Tibial nerve (tissue), 4 donors: ENCODE results near the gene SGK1. TPM values are rescaled to one million over a fixed set of nuclear protein-coding genes. Genes with fewer than 3 reads are reported as not detected.

Experiments used
- DNase-seq, 2 donors: peaks; one replicate each; pipeline ENCODE4 v3.0.0-alpha.2; 2019; ENCODE audit warnings: low spot score in 2 of 2
- H3K27ac ChIP-seq, 4 donors: fragments of 200-600 bp; sonication (generic) in 3 of 4; one replicate each; pipeline ENCODE4 v1.5.1; 2017 to 2019; ENCODE audit warnings: mild to moderate bottlenecking in 1 of 4
- H3K27me3 ChIP-seq, 2 donors: fragments of 200-600 bp; sonication (generic) in 1 of 2; one replicate each; pipeline versions ENCODE4 v1.5.1 to v1.6.0; 2017 to 2019
- H3K36me3 ChIP-seq, 3 donors: fragments of 200-600 bp; sonication (generic); one replicate each; pipeline ENCODE4 v1.5.1; 2018 to 2019
- H3K4me1 ChIP-seq, 4 donors: fragments of 200-600 bp; sonication (generic) in 3 of 4; one replicate each; pipeline ENCODE4 v1.5.1; 2017 to 2019
- H3K4me3 ChIP-seq, 4 donors: fragments of 200-600 bp; sonication (generic) in 3 of 4; one replicate each; pipeline ENCODE4 v1.5.1; 2017 to 2019; ENCODE audit warnings: mild to moderate bottlenecking in 1 of 4, moderate library complexity in 1 of 4
- H3K9me3 ChIP-seq, 4 donors: fragments of 200-600 bp; sonication (generic) in 3 of 4; one replicate each; pipeline ENCODE4 v1.5.1; 2017 to 2019
- EP300 ChIP-seq, 2 donors: sonication (generic); formaldehyde crosslinking; IDR thresholded peaks; one replicate each; pipeline ENCODE4 v1.6.1; 2017; ENCODE audit warnings: antibody characterized with exemption in 2 of 2, mild to moderate bottlenecking in 1 of 2
- POLR2A ChIP-seq, 2 donors: fragments of 450-650 bp; IDR thresholded peaks; one replicate each; pipeline ENCODE4 v1.6.1; 2017; ENCODE audit warnings: antibody characterized with exemption in 2 of 2, mild to moderate bottlenecking in 2 of 2, moderate library complexity in 2 of 2
- WGBS, 2 donors: methylation state at CpG; one replicate each; pipeline ENCODE4 v1.1.5; 2018; 5-methylcytosine and 5-hydroxymethylcytosine counted together
- total RNA-seq, 4 donors: library from RNA; depleted of rRNA; stranded (reverse); fragments of >200 nt; gene quantifications; one replicate each; pipeline ENCODE4 v1.1.0, GENCODE V29; 2016
- TF ChIP-seq, protein P1 (sequence below), 5 experiments: fragments of 200-600 bp in 3 of 5; fragments of 450-650 bp in 2 of 5; sonication (generic) in 3 of 5; IDR thresholded peaks; one replicate each; pipeline ENCODE4 v1.5.1; 2016 to 2019; ENCODE audit warnings: antibody characterized with exemption in 5 of 5, mild to moderate bottlenecking in 3 of 5, moderate library complexity in 2 of 5

The SGK1 gene
- 100 to 1,000 TPM; 103 to 127 (median 116) TPM for total RNA-seq

DNA sequence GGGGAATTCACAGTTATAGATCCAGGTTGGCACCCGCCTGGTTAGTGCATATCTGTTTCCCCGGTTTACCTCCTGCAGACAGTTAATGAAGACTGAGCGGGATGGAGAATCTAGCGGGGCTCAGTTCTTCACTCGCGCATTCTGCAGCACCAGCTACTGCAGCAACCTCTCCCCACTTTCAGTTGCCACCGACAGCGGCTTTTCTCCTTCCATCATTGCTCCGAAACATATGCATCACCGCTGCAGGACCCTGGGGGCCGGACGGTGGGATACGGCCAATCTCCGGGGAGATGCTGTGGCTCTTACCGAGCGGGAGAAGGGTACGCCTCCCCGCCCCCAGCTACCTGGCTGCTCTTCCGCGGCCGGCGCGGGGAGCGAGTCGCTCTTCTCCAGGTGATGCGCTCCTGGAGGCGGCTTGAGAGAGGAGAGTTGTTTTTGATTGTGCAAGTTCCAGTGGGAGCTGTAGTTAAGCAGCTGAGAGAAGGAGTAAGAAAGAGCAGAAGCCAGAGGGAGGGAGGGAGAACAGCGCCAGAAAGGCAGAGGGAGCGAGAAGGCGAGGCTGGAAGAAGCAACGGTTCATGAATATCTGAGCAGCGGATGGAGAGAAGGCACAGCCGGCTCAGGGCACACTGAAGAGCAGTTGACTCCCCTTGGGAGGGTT lies at the start of gene SGK1:
TSS of gene SGK1 (minus strand) at position 642 of the 661 bp plus-strand sequence. CDS start 652 bp downstream, outside the sequence.
- WGBS, 2 donors: 2 to 4% methylated on average over 29 to 33 of the region's 33 CpGs
- Histone ChIP-seq H3K4me3 (peak within 1 kb of the TSS; percentile 35 to 68 (median 46)), H3K9me3 (no peaks in the 10 kb centered on the region), H3K27me3 (no peaks in the 10 kb centered on the region), H3K4me1 (peaks cover 0 to 22% (median 3%) of the 10 kb centered on the region in 4 donors), H3K36me3 (no peaks in the 10 kb centered on the region), H3K27ac (peak within 1 kb of the TSS; percentile 5 to 82 (median 42))
- peak in 1 of 2 donors; percentile 17 for DNase-seq
- TF ChIP-seq EP300 (IDR thresholded peaks at IDR 0.05): peak in 1 of 2 donors; percentile 32
- TF ChIP-seq POLR2A (IDR thresholded peaks at IDR 0.05): no peak
- TF ChIP-seq, protein P1, sequence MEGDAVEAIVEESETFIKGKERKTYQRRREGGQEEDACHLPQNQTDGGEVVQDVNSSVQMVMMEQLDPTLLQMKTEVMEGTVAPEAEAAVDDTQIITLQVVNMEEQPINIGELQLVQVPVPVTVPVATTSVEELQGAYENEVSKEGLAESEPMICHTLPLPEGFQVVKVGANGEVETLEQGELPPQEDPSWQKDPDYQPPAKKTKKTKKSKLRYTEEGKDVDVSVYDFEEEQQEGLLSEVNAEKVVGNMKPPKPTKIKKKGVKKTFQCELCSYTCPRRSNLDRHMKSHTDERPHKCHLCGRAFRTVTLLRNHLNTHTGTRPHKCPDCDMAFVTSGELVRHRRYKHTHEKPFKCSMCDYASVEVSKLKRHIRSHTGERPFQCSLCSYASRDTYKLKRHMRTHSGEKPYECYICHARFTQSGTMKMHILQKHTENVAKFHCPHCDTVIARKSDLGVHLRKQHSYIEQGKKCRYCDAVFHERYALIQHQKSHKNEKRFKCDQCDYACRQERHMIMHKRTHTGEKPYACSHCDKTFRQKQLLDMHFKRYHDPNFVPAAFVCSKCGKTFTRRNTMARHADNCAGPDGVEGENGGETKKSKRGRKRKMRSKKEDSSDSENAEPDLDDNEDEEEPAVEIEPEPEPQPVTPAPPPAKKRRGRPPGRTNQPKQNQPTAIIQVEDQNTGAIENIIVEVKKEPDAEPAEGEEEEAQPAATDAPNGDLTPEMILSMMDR (IDR thresholded peaks at IDR 0.05): peak in 1 of 5 experiments; percentile 17

DNA sequence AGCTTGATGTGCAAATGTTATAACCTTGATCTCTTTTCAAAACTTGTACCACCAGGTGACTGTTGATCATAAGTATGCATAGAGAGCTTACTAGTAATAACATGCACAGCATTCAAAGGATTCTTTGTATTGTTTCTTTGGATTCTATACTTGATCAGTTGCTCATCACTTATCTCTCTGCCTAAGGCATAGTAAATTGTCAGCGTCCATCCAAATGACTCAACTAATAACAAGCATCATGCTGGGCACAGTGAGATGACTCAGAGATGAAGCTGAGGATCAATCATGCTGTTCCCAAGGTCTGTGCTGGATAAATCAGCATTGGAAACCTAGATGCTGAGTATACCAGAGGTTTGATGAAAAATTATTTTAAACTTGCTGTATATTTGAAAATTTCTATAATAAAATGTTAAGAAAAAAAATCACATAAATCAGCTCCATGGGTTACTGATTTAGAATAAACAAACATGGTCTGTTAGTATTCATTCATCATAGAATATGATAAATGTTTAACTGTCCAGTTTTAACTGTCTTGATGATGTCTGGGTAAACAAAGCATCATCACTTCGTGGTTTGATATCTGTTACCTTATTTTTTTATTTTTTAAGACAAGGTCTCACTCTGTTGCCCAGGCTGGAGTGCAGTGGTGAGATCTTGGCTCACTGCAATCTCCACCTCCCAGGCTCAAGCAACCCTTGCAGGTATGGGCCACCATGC lies 45.6 kb upstream of the SGK1 start:
- Histone ChIP-seq H3K36me3 (no peaks in the 10 kb centered on the region), H3K4me3 (no peak overlapping the region), H3K4me1 (no peaks in the 10 kb centered on the region), H3K9me3 (no peaks in the 10 kb centered on the region), H3K27ac (no peak overlapping the region), H3K27me3 (no peaks in the 10 kb centered on the region)
- WGBS, 2 donors: 73 to 75% methylated on average over 2 of the region's 2 CpGs
- no peak for DNase-seq
- TF ChIP-seq, protein P1 (IDR thresholded peaks at IDR 0.05): no peak

- Histone ChIP-seq H3K4me1 (no peaks in the 10 kb centered on the region), H3K4me3 (no peak overlapping the region), H3K36me3 (no peaks in the 10 kb centered on the region), H3K9me3 (no peaks in the 10 kb centered on the region), H3K27me3 (no peaks in the 10 kb centered on the region), H3K27ac (no peak overlapping the region)
- no peak for TF ChIP-seq POLR2A (IDR thresholded peaks at IDR 0.05)
- TF ChIP-seq EP300 (IDR thresholded peaks at IDR 0.05): no peak
- TF ChIP-seq, protein P1 (IDR thresholded peaks at IDR 0.05): no peak
- WGBS, 2 donors: 98 to 99% methylated on average over 6 of the region's 6 CpGs
- DNase-seq: no peak
Measured at GRCh38 chr6:134361011-134361410, 43.1 kb upstream of the SGK1 start.

GRCh38 chr6:134359302-134359701 lies 41.4 kb upstream of the SGK1 start:
- no peaks in the 10 kb centered on the region for H3K9me3 ChIP-seq
- H3K27ac ChIP-seq: no peak overlapping the region
- H3K27me3 ChIP-seq: no peaks in the 10 kb centered on the region
- no peak overlapping the region for H3K4me3 ChIP-seq
- DNase-seq: no peak
- no peak for TF ChIP-seq POLR2A (IDR thresholded peaks at IDR 0.05)
- no peak for TF ChIP-seq EP300 (IDR thresholded peaks at IDR 0.05)
- TF ChIP-seq, protein P1 (IDR thresholded peaks at IDR 0.05): no peak
- no peaks in the 10 kb centered on the region for H3K36me3 ChIP-seq
- H3K4me1 ChIP-seq: no peaks in the 10 kb centered on the region
- WGBS, 2 donors: 90 to 91% methylated on average over 2 of the region's 2 CpGs

DNA sequence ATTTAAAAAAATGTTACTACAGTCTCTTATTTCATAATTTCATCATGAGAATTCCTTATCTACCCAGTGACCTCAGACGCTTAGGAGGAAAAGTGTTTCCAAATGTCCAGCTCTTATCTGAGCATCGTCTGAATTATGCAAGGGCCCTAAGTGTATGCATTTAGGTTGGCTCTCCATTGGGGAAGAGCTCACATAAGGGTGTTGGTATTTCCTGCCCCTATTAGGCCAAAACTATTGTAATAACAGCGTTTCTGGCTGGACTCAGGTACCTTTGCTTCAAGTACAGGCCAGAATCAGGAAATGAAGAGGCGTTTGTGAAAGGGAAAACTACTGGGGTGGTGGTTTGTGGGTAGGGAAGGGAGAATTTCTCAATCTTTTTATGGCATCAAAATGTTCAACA lies 40.4 kb upstream of the SGK1 start:
- Histone ChIP-seq H3K27ac (peak overlapping the region in 1 of 4 donors; percentile 8), H3K9me3 (no peaks in the 10 kb centered on the region), H3K36me3 (no peaks in the 10 kb centered on the region), H3K27me3 (no peaks in the 10 kb centered on the region), H3K4me3 (no peak overlapping the region), H3K4me1 (no peaks in the 10 kb centered on the region)
- WGBS, 2 donors: 54% methylated on average over 4 of the region's 4 CpGs
- DNase-seq: no peak
- TF ChIP-seq, protein P1 (IDR thresholded peaks at IDR 0.05): no peak
- TF ChIP-seq POLR2A (IDR thresholded peaks at IDR 0.05) (no peak), EP300 (IDR thresholded peaks at IDR 0.05) (no peak)
